ENCODE data around the gene KLHL34.
A peak's percentile ranks its signal among the peaks of the same experiment; 100 is the strongest.

KLHL34 gene

DNA sequence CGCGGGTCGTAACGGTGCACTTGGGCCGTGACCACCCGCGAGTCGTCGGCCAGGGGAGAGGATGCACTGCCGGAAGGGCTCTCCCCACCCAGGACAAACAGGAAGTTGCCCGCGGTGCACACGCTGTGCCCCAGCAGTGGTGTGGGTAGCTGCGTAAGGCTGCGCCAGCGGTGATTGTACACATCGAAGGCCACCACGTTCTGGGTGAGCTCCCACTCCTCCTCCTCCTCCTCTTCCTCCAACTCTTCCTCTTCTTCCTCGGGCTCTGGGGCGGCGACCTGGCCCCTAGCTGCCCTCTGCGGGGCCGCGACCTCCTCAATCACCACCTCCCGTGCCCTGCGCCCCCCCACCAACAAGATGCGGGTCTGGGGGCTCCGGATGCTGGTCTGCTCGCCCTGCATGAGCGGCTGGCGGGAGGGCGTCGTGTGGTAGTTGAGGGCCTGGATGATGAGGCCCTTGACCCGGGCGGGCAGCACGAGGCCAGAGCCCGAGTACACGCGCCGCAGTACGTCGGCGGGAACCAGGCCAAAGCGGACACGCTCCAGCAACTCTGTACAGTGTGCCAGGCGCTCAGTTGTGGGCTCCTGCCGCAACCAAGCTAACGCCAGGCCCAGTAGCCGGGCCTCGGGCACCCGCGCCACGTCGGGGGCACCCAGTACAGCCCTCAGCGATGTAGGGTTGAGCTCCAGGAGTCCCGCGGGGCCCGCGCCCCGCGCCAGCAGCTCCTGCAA lies 1.4 kb downstream of the KLHL34 start:
- FAIRE-seq = no peak
- no peak for DNase-seq (ENCODE audit: insufficient read length, low spot score)

DNA sequence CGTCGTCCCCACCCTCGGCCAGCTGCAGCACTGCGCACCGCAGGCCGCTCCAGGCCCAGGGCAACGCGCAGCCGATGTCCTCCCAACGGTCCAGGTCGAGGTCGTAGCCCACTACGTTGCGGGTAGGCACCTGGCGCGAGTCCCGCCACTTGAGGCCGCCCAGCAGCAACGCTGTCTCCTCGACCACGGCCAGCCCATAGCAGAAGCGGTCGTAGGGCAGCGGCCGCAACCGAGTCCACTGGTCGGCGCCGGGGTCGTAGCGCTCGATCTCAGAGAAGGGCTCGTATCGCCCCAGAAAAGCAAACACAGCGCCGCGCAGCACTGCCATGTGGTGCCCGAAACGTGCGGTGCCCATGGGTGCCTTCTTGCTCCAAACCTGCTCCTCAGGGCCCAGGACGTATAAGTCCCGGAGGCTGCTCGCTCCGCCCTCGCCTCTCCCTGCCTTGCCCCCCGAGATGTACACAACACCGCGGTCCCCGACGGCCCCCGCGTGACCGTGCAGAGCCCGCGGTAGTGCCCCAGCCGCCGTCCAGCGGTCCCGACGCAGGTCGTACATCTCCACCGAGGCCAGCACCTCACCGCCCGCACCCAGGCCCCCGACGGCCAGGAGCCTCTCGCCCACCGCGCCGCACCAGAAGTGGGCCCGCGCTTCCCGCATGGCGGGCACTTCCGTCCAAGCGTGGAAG lies 2.1 kb downstream of the KLHL34 start:
- DNase-seq (ENCODE audit: insufficient read length, low spot score) (no peak), FAIRE-seq (peak; percentile 4)

DNA sequence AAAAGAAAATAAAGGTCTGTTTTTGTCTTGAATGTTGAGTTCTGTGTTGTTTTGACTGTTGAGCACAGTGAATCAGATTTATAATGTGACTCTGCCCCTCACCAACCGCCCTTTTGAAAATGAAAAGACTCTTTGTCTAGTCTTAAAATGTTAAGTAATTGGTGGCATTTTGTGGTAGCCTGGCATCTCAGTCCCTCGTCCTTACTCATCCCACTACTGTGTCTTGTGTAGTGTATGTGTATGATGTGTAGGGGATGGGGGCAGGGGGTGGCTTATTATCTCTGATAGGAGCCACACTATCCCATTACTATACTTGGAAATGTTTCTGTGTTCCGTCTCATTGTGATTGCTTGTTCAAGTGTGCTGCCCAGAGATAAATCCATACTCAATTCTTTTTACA lies 12.2 kb downstream of the KLHL34 start:
- DNase-seq (ENCODE audit: insufficient read length, low spot score) (no peak), FAIRE-seq (no peak)

- FAIRE-seq = no peak
- no peak for DNase-seq (ENCODE audit: insufficient read length, low spot score)
Measured at GRCh38 chrX:21645431-21645830, 12.7 kb downstream of the KLHL34 start.

DNA sequence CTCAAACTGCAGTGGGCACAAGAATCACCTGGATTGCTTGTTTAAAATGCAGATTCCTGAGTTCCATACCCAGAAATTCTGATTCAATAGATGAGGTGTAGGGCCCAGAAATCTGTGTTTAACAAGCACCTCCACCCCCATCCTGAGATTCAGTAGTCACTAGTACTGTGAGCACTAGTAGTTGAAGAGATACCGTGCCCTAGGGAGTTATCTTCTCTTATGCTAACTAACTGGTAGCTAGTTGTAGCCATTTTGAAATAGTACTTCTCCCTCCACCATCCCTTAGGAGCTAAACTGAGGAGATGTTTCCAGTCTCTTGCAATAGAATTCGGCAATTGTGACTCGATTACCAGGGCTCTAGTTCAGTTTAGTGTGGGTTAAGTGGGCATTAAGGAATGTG lies 18.4 kb downstream of the KLHL34 start:
- no peak for DNase-seq (ENCODE audit: insufficient read length, low spot score)
- no peak for FAIRE-seq

DNA sequence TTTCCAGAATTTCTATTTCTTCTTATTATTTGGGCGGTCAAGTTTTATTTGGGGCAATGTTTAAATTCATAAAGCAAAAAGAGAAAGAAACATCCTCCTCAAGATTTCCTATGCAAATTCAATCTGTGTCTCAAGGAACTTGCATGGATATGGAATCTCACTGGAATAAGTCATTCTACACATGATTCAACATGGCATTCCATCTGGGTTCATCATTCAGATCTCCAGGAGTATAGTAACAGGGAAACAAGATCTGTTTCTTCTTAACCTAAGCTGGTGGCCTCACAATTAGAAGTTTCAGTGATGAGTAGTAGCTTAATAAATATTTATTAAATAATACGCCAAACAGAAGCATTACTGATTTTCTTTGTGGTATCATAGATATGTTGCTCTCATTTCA lies 19.8 kb downstream of the KLHL34 start:
- FAIRE-seq = no peak
- DNase-seq (ENCODE audit: insufficient read length, low spot score) = no peak

DNA sequence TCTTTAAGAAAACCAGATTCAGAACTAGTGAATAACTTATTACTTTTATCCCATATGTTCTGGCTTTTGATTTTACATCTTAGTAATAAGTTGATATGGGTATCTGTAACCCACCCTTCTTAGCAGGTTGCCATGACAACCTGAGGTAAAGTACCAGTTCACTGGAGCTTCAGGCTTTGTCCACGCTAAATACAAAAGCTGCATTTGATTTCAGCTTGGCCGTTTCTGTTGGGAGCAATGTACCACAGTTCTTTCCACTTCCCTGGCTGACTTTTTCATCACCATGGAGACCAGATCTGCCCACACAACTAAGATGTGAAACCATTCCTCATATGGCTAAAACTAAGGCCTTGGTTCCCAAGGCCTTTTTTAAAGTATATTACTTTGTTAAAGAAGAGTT lies 26.1 kb downstream of the KLHL34 start:
- DNase-seq (ENCODE audit: insufficient read length, low spot score) (no peak), FAIRE-seq (no peak)

- no peak for DNase-seq (ENCODE audit: insufficient read length, low spot score)
- no peak for FAIRE-seq
Measured at GRCh38 chrX:21623778-21624501, 34.2 kb downstream of the KLHL34 start.

DNA sequence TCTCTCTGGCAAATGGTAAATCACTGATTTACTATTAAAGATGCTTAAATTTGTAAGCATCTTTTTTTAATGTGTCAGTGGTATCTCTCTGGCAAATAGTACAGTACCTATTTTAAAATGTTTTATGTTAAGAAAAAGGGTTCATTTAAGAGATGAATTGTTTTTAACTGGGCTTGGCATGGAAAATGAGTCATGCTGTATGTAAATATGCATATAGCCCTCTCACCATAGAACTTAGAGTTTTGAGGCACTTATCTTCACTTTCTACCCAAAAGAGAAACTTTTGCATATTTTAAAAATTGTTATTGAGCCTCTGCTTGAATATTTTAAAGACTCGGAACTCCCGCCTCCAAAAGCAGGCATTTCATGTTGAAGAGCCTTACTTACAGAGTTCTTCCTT lies 37.9 kb downstream of the KLHL34 start:
- DNase-seq (ENCODE audit: insufficient read length, low spot score) (no peak), FAIRE-seq (no peak)

DNA sequence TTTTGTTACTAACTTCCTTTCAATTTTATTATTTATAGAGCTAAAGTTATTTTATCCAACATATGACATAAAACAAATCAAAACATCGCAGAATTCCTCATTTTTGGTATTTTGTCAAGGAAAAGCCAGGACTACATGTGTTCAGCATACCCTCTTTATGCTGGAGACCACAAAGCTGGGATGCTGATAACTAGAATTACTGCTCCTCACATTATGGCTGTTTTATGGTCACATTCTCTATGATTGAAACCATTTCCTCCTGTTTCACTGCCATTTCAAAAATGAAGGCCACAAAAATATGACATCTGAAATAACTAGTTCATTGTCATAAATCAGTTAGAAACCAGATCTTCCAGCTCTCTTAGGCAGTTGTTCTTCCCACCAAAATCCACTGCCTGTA lies 41.7 kb downstream of the KLHL34 start:
- FAIRE-seq (no peak), DNase-seq (ENCODE audit: insufficient read length, low spot score) (no peak)

DNA sequence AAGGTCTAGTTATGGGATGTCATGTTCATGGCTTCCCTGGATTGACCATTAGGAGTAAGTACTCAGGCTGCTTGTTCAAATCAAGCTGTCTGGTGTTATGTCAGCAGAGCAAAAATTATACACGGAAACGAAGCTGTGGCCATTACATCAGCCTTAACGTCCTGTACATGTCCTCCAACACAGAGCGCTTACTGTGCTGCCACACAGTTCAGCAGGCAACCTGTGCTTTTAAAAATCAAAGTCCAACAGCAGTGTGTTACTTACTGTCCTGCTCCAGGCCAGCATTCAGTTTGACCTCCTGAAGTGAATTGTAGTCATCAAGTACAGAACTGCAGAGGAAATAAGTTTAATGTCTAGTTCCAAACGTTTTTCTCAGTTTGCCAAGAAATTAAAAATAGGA lies 46.0 kb downstream of the KLHL34 start:
- peak; percentile 77 for FAIRE-seq

GRCh38 chrX:21610168-21610567 lies 48.0 kb downstream of the KLHL34 start:
- FAIRE-seq (no peak), DNase-seq (ENCODE audit: insufficient read length, low spot score) (no peak)

More for the DNA sequence above, 46.0 kb downstream of the KLHL34 start:
- DNase-seq (ENCODE audit: insufficient read length, low spot score) = no peak

GRCh38 chrX:21606002-21606401 lies 52.1 kb downstream of the KLHL34 start:
- no peak for FAIRE-seq
- DNase-seq (ENCODE audit: insufficient read length, low spot score) = no peak
